Esophagus mucosa (tissue), 1 donor: ENCODE data around the gene FGG. TPM values are rescaled to one million over a fixed set of nuclear protein-coding genes. Genes with fewer than 3 reads are reported as not detected.

Experiments used
- total RNA-seq: library from RNA; stranded (reverse); gene quantifications from one replicate; pipeline ENCODE4 v1.2.4, GENCODE V29; 2023
- donor health status: DM: yes; HTN: yes; CAD: no.

The FGG gene
- total RNA-seq, 1 donor from 2014 or later = 0.64 TPM

Other genes starting within 250 kb of the FGG start
- 0.48 TPM for gene DCHS2, start 120.9 kb downstream of the FGG start, total RNA-seq
- 77.9 TPM for gene PLRG1, start 62.3 kb downstream of the FGG start, total RNA-seq
- 0.52 TPM for gene FGB, start 49.6 kb downstream of the FGG start, total RNA-seq
- 0.64 TPM for gene FGA, start 21.9 kb downstream of the FGG start, total RNA-seq
- gene LRAT, start 131.3 kb upstream of the FGG start, total RNA-seq = 0.76 TPM
- not detected for gene RBM46, start 168.6 kb upstream of the FGG start, total RNA-seq